HG02642 (cell line): ENCODE data around the gene RPL28.

ENCODE experiments used
- ATAC-seq: cut with Tn5 transposase; IDR thresholded peaks from one replicate; pipeline ENCODE4 v1.9.1; 2021; ENCODE audit warnings: mild to moderate bottlenecking; ENCODE audit not compliant: unreplicated experiment, poor library complexity

Gene RPL28

DNA sequence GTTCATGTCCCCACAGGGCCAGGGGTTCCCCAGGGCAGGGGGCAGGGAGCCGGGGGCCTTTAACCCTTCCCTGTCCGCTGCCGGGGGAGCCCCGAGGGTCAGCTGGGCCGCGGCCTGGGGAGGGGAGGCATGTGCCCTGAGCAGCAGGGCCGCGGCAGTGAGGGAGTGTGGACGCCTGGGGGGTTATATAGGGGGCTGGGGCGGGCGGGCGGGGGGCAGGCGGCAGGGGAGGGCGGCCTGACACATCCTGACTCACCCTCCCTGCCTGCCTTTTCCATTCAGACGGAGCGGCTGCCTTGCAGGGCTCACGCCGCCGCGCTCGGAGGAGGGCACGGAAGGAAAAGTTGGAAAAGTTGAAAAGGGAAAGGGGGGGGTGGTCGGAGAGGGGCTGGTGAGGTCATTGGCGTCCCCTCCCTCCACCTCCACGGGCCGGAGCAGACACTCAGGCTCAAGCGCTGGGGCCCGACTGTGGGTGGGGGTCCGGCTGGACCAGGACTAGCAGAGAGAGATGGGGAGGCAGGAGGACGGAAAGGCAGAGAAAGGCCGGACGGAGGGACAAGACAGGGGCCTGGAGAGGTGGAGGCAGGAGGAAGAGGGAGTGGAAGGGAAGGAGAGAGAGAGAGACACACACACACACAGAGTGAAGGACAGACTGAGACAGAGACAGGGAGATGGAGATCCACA lies 15.3 kb upstream of the RPL28 start, which contains the start of gene IL11:
Gene IL11 (minus strand): TSS at position 159 of the 684 bp plus-strand sequence. CDS start 153 bp downstream, at position 6.
- no peak for ATAC-seq

DNA sequence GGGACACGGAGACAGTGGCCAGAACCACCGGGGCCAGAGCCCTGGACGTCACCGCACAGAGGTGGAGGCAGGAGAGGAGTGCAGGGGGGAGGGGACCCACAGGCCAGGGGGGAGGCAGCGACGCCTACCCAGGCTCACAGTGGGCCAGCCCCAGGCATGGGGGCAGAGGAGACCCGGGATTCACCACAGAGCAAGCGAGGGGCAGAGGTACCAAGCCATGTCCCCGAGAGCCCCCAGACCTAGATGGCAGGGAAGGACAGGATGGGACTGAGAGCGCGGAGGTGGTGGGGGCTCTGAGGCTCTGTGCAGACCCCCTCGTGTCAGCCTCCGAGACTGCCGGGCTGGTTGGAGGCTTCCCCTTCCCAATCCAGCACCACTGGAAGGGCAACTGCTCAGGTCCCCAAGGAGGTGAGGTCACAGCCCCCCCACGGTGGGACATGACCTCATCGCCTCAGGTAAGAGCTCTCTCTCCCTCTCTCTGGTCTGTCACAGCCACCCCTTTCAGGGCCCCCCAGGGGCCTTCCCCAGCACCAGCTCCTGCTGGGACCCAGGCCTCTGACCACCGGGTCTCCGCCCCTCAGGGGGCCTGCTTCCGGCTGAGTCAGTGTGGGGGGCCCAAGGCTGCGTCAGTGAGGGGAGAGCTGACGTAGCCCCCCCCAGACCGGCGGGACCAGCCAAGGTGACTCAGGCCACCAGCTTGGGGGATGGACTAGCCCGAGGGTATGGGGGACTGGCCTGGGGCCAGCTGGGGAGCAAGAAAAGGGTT lies 13.2 kb upstream of the RPL28 start:
- no peak for ATAC-seq

DNA sequence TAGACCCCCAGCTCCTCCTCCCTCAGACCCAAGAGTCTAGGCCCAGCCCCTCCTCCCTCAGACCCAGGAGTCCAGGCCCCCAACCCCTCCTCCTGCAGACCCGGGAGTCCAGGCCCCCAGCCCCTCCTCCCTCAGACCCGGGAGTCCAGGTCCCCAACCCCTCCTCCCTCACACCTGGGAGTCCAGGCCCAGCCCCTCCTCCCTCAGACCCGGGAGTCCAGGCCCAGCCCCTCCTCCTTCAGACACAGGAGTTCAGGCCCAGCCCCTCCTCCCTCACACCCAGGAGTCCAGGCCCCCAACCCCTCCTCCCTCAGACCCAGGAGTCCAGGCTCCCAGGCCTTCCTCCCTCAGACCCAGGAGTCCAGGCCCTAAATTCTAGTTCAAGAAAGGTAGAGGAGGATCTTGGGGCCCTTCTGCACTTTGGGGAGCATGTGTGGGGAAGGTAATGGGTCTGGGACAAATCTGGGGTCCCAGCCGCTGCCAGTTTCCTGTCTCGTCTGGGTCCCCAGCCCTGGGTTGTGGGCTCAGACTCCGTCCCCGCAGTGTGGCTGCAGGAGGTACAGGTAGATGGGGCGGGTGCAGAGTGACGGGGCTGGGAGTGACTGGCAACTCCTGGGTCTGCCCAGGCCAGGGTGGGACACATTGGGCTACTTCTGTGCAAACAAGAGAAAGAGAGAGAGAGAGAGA lies 12.3 kb upstream of the RPL28 start:
- no peak for ATAC-seq

DNA sequence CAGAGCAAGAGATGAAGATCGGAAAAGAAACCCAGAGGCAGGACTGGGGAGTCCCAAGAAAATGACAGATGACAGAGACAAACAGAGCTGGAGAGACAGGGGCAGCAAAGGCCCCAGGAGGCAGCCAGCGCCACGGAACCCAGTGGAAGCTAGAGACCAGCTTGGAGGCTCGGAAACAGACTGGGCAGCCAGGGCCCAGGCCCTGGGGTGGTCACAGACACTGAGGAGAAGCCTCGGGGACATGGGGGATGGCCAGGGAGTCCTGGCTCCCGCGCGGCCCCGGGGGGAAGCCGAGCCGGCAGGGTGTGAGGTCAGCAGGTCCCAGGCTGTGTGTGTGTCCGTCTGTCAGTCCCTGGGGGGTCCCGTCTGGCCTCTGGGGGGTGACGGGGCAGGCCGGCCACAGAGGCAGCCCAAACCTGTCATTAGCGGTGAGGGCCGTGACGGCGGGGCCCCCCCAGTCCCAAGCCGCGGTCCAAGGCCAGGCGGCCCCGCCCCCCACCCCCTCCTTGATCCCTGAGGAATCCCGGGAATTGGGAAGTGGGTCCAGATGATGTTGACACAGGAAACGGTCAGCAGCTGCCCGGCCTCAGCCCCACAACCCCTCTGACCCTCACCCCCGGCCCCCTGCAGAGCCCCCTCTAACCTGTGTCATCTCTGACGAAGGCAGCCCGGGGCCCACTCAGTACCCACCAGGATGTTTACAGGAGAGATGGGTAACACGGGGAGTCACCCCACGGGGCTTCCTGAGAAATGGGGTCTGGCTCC lies 11.6 kb upstream of the RPL28 start:
- ATAC-seq = no peak

DNA sequence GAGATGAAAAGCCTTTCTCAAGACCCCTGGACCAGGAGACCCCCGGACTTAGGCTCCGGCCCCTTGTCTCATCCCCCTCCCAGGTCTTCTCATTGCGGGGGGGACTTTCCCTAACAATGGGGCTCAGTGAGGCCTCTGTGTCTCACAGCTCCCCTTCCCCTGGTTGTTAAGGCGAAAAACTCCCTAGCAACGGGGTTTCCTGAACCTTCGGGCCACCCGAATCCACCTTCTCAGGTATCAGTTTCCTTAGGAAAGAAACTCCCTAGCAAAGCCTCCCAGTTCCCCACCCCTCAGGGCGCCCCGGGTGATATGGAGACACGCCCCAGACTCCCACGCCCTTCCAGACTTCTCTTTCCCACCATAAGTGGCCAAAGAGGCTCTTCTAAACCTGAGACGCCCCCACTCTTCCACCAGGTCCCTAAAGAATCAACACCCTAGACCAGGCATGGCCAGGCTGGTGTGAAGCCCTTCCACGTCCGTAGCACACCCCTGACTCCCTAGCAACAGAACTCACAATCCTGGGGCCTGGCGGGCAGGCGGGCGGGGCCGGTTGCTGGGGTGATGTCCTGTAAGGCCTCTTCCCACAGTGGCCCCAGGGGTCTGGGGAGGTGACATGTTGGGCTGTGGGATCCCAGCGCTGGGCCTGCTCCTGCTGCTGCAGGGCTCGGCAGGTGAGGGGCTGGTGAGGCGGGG lies 9.3 kb upstream of the RPL28 start, which contains the start of gene TMEM190:
Gene TMEM190 (plus strand): TSS at position 586 of the 693 bp plus-strand sequence. CDS start 28 bp downstream, at position 614.
- ATAC-seq = no peak

DNA sequence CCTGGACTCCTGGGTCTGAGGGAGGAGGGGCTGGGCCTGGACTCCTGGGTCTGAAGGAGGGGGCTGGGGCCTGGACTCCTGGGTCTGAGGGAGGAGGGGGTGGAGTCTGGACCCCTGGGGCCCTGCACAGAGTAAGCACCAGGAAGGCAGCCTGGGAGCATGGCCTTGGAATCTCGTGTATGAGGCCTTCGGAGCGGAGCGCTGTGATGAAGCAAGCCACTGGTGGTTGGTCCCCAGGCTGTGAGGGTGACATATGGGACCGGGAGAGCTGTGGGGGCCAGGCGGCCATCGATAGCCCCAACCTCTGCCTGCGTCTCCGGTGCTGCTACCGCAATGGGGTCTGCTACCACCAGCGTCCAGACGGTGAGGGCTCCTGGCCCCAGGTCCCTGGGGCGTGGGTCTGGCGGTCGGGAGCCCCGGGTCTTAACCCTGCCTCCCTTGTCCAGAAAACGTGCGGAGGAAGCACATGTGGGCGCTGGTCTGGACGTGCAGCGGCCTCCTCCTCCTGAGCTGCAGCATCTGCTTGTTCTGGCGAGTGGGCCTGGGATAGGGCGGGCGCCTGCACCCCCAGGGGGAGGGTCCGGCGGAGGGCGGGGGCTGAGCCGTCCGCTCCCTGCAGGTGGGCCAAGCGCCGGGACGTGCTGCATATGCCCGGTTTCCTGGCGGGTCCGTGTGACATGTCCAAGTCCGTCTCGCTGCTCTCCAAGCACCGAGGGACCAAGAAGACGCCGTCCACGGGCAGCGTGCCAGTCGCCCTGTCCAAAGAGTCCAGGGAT lies 8.2 kb upstream of the RPL28 start:
- ATAC-seq = no peak

DNA sequence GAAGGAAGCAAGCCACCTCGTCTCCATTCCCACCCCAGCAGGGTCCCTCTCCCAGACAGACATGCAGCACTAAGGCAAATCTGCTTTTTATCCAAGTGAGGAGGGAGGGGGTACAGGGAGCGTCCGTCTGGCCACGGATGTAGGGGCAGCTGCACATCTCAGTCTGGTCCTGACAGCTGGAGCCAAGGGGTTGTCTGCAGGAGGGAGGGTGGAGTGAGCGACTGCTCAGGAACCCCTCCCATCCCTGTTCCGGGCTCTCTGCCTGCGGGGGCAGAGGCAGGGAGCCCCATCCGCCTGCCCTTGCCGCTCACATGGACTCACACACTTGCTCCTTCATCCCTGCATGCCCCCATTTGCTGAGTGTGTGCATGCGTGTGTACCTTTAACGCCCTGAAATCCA lies 6.6 kb upstream of the RPL28 start:
- no peak for ATAC-seq

DNA sequence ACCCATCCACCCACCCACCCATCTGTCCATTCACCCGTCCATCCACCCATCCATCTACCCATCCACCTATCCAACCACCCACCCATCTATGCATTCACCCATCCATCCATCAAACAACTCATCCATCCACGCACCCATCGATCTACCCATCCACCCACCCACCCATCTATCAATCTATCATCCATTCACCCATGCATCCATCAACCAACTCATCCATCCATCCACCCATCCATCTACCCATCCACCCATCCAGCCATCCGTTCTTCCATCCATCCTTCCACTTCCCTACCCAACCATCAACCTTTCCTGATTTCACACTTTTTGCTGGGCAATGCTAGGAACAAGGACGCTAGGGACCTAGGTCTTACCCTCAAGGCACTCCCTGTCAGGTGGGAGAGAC lies 3.7 kb upstream of the RPL28 start:
- ATAC-seq = no peak

DNA sequence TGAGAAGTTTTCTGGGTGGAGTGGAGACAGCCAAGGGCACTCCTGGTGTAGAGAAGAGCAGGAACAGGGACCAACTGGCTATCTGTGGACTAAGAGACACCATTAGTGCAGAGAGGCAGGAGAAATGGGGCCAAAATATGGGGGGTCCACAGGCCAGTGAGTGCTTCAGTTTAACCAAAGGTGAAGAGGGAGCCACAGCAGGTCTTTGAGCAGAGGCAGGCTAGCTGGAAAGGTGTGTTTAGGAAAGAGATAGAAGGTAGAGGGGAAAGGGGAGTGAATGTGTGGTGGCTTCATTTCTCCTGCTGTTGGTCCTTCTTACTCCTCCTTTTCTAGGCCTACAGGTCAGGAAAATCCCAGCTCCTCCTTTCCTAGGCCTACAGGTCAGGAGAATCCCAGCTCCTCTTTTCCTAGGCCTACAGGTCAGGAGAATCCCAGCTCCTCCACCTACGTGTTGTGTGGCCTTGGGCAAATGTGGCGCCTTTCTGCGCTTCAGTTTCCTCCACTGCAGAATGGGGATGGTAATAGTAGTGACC lies 3.1 kb upstream of the RPL28 start:
- no peak for ATAC-seq

DNA sequence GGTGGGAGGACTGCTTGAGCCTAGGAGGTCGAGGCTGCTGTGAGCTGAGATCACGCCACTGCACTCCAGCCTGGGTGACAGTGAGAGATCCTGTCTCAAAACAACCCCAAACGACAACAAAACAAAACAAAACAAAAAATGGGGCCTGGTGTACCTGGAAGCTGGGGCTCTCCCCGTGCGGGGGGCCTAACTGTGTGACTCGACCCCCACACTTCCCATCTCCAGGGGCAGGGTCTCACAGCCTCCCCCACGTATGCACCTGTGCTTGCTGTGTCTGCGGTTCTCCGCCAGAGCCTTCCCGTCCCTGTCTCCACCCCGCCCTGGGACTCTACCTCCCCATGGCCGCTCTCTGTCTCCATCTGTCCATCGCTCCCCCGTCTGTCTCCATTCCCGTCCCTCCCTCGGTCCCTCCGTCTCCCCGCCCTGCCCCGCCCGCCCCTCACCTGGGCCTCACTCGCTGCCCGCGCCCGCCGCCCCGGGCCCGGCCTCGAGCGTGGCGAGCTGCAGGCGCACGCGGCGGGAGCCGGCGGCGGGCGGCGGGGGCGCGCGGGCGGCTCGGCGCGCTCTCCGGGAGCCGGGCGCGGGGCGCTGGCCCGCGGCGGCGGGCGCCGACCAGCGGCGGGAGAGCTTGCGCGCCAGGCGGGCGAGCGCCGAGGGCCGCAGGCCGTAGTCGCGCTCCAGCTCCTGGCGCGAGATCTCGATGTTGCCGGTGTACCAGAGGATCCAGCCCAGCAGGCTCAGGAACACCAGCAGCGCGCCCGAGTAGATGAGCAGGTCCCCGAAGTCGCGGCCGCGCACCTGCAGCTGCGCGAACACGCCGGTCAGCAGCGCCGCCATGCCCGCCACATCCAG lies 2.2 kb upstream of the RPL28 start:
- no peak for ATAC-seq

DNA sequence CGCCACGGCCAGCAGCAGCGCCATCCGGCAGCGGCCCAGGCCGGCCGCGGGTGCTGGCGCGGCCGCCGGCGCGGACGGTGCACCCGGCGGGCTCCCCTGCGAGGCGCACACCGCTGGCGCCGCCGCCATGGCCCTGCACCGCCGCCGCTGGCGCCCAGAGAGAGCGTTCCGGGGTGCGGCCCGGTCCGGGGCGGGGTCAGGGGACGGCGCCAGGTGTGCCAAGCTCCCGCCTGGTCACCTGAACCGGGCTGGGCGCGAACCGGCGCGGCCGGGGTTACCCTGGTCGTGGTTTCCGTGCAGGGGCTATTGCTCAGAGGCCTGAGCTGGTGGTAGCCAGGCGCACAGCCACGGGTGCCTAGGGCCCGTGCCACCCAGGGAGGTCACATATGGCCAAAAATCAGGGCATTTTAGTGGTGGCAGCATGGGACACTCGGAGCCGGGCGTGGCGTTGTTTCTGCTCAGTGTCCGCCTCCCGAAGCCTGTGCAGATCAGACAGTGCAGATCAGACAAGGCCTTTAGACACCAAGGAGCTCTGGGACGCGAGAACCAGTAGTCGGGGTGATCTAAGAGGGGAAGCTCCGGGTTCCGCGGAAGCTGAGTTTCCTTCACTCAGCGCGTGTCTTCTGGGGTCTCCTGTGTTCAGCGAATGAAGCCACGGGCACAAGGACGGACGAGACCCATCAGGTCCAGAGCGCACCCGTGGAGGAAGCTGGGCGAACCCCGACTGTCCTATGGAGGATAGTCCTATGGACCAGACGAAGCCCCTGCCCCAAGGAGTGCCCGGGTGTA lies 1.4 kb upstream of the RPL28 start, which contains the start of gene TMEM238:
Gene TMEM238 (minus strand): TSS at position 162 of the 789 bp plus-strand sequence. CDS start 33 bp downstream, at position 129.
- no peak for ATAC-seq

DNA sequence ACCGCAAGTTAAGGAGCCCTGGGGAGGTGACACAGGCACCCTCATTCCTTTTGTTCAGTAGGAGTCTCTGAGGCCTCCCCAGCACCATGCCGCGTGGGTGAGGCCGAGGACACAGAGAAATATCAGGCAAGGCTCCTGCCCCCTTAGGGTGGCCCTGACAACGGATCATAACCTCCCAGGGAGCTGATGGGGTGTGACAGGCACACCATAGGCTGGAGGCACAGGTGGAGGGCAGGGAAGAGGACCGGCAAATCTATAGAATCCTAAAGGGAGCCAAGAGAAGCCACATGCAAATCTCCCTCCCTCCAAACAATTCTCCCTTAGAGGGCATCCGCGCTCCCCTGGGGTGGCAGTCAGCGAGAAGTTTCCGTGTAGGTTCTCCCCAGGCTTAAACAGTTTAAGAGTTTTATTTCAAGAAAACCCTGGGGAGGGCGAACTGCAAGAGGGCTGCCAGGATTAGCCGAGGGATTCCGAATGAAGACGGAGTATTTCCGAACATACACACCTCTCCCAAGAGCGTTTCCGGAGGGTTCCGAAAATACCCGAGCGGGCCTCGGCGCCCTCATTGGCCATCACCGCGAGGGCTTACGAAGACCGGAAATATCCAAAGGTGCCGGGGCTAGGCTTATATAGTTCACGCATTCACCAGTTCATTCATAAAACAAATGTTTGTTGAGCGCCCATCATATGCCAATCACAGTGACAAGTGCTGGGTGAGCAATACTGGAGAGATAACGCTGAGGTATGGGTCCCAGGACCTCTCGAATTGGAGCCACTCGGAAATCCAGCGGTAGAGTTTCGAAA lies 610 bp upstream of the RPL28 start:
- ATAC-seq = peak; percentile 57

DNA sequence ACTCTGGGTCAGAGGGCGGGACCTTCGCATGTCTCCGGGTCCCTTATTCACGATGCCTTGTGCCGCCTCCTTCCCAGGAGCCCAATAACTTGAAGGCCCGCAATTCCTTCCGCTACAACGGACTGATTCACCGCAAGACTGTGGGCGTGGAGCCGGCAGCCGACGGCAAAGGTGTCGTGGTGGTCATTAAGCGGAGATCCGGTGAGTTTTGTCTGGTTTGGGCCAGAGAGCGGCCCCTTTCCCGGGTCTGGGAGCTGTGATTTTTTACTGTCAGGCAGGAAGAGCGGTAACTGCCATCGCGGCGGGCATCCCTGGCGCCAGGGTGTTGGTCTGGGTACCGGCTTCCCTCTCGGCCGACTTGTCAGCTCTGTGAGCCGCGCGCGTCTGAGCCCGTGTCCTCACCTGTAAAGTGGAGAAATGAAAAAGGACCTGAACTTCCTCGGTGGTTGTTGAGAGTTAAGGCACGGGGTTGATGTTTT lies 800 bp downstream of the RPL28 start:
- ATAC-seq = no peak

DNA sequence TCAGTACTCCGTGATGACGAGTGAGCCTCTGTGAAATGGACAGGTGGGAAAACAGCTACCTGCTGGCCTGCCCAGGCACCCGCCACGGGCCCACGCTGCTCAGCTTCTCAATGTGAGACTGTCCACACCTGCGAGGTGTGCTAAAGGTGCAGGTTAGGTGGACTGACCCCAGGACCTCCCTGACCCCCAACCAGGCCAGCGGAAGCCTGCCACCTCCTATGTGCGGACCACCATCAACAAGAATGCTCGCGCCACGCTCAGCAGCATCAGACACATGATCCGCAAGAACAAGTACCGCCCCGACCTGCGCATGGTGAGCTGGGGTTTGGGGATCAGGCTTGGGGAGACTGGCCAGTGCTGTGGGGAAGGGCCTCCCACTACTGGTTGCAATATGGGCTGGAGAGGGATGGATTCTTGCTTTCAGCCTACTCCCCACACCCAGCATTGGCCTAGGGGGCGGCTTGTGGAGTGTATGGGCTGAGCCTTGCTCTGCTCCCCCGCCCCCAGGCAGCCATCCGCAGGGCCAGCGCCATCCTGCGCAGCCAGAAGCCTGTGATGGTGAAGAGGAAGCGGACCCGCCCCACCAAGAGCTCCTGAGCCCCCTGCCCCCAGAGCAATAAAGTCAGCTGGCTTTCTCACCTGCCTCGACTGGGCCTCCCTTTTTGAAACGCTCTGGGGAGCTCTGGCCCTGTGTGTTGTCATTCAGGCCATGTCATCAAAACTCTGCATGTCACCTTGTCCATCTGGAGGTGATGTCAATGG lies 2.2 kb downstream of the RPL28 start:
- no peak for ATAC-seq
